ENCODE measurements around the gene TRIM14.
A peak's percentile ranks its signal among the peaks of the same experiment; 100 is the strongest.

The TRIM14 gene, protein sequence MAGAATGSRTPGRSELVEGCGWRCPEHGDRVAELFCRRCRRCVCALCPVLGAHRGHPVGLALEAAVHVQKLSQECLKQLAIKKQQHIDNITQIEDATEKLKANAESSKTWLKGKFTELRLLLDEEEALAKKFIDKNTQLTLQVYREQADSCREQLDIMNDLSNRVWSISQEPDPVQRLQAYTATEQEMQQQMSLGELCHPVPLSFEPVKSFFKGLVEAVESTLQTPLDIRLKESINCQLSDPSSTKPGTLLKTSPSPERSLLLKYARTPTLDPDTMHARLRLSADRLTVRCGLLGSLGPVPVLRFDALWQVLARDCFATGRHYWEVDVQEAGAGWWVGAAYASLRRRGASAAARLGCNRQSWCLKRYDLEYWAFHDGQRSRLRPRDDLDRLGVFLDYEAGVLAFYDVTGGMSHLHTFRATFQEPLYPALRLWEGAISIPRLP

DNA sequence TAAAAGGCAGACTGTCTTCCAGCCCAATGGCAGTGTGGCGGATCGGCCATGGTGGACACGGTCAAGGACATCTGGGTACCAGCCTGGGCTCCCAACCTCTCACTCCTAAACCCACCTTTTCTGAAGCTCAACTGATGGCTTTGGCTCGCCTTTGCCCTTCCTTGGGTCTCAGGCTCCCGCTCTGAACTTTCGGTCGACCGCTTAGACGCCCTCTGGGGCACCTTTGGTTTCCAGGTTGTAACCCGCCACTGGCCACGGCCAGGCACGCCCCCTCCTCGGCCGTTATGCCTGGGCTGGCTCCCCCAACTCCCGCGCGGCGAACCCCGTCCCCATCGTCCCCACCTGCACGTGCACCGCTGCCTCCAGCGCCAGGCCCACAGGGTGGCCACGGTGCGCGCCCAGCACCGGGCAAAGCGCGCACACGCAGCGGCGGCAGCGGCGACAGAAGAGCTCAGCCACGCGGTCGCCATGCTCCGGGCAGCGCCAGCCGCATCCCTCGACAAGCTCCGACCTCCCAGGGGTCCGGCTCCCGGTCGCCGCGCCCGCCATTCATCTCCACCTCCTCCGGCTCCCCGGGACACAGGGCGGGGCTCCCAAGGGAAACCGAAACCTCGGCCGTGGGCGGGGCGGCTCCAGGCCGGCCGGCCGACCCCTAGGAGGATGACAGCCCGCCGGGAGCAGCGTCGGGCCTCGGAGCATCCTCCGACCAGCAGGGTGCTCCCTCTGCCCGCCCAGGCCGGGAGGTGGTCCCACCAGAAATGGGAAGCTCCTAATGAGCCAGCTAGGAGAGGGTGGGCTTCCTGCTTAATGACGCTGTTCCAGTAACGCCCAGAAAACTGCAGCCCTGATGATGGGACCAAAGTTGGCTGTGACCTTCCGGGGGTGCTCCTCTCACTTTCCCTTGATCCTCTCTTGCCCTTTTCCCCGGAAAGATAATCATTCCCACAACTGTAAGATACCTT, at the start of gene TRIM14:
Gene TRIM14 (minus strand): TSS at position 583 of the 962 bp plus-strand sequence. CDS start 34 bp downstream, at position 549.
- peak; percentile 39 for DNase-seq (ENCODE audit: low read depth)

DNA sequence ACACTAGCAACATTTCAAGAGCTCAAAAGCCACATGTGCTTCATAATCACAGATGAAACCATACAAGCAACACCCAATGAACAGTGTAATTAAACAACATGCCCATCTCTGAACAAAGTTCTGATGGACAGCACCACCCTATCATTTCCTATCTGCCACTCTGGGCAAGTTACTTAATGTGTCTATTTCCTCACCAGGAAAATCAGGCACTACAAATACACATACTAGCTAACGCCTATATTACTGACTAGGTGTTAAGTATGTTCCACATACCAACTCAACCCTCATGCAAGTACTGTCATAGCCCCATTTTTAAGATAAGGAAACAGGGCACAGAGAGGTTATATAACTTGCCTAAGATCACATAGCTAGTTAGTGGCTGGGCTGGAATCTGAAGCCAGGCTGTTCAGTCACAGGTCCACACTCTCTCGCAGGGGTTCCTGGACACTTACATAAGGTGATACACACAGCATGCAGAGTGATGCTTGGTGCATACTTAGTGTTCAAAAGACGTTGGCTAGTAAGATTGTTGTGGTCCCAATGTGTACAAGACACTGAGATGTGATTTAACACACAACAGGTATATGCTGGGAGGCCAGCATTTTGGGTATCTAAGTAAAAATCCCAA, 49.2 kb upstream of the TRIM14 start:
- no peak for DNase-seq (ENCODE audit: low read depth)

DNA sequence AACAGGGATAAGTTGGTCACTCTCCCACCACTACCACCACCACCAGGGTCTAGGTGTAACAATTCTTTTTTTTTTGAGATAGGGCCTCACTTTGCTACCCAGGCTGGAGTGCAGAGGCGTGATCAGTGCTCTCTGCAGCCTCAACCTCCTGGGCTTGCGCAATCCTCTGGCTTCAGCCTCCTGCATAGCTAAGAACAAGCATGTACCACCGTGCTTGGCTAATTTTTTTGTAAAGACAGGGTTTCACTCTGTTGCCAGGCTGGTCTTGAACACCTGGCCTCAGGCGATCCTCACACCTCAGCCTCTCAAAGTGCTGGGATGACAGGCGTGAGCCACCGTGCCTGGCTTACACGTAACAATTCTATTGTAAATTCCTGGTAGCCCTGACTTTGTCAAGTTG, 45.9 kb upstream of the TRIM14 start:
- DNase-seq (ENCODE audit: low read depth), result no peak

DNA sequence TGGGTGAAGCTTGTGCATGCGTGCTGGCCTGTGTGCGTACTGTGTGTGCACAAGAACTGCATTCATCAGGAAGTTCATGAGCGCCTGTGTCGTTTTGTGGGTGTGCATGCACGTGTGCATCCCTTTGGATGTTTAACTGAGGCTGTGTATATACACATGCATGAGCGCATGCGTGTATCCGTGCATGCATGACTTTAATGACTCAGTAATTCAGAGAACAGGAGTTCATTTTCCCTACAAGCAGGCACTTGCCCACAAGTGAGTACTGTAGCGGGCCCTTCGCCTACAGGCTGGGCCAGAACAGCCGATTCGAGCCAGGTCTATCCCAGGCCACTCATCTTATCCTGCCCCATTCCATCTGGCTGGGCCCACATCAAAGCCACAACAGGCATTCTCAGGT, 43.6 kb upstream of the TRIM14 start:
- no peak for DNase-seq (ENCODE audit: low read depth)

DNA sequence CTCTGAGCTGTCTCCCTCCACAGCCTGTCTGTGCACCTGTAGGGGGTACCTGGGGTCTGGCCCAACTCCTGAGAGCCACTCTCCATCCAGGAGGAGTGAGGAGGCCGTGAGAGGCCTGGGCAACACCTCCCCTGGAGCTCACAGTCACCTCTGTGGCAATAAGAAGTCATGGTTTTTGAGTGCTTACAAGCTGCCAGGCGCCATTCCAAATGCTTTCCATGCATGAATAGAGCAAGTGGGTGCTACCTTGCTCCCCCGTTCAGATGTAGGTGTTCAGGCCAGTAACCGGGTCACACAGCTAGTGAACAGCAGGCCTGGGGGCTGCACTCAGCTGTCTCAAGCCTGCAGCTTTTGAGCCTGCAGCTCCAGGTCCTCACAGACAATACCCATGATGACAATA, 42.8 kb upstream of the TRIM14 start:
- no peak for DNase-seq (ENCODE audit: low read depth)

DNA sequence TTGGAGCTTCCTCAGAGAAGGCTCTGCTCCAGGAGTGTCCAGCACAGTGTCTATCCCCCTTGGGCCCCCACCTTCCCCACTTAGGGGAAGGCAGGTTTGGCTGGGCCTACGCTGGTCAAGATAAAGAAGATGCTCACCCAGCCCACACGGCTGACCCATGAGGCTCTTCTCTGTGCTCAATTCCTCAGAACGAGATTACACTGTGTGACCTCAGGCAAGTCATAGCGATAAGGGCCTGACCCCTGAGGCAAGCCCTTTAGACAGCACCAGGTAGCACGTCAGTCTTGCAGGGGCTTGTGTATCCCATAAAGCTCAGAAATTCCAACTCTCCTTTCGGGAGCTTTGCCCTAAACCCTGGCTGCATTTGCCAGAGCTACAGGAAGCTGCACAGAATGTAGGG, 40.8 kb upstream of the TRIM14 start:
- DNase-seq (ENCODE audit: low read depth), result no peak

DNA sequence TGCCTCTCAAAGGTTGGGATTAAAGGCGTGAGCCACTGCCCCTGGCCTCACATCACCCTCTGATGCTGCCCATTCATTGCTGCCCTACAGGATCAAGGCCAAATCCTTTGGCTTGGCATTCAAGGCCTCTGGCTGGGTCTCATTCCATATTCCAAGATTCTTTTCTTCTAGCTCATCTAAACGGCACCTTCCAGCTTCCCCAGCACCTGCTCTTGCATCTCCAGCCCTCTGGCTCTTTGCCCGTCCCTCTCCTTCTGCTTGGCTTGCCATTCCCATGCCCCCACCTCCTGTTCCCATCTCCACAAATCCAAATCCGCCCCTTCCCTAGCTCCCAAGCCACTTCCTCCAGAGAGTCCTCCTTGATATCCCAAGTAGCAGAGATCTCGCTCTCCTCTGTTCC, 40.3 kb upstream of the TRIM14 start:
- DNase-seq (ENCODE audit: low read depth), result no peak

DNA sequence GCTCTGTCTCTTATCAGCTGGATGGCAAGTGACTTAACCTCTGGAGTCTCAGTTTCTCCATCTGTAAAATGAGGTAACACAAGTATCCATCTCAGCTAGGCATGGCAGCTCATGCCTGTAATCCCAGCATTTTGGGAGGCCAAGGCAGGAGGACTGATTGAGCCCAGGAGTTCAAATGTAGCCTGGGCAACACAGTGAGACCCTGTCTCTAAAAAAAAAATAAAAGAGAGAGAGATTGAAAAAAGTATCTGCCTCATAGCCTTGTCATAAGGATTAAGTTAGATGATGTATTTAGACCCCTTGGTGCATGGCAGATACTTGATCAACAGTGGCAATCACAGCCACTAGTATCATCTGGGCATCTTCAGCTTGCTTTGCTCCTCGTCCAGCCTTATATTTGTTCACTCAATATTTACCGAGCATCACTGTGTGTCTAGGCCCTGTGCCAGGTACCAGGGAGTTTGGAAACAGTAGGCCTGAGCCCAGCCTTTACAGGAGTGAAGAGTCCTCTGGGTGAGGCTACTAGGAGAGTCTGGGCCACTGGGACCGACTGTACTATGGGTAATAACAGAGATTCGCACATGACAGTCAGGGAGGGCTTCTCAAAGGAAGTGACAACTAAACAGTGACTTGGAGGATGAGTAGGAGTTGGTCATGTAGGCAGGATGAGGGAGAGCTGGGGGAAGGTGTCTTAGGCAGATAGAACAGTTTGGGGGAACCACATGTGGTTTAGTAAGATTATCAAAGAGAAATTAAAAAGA, 39.2 kb upstream of the TRIM14 start:
- DNase-seq (ENCODE audit: low read depth), result no peak

DNA sequence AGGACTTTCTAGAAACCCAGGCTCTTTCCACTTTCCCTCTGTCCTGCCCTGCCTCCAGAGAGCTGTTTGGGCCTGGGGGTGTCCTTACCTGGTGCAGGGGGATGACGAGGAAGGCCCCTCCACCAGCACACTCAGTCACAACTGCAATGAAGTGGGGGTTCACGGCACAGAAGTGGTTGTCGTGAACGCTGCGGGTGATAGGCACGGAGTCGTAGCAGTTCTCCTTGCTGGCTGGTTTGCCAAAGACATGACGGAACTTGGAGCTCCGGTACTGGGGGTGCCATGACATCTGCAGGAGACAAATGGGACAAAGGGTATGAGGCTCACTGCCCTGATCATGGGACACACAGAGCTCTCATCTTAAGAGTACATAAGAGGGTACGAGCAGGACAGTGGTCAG, 38.4 kb upstream of the TRIM14 start:
- DNase-seq (ENCODE audit: low read depth), result no peak

DNA sequence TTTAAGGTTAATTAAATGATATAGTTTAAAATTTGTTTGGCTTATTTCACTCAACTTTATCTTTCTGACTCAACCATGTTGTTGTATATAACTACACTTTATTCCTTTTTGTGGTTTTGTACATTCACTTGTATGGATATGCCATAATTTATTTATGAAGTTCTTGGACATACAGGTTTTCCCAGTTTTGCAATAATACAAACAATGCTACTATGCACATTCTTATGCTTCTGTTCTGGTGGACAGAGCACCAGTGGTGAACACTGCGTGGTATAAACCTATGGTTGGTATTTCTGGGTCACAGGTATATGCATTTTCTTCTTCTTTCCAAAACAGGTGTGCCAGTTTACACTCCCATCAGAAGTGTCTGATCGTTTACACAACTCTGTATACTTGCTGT, 35.7 kb upstream of the TRIM14 start:
- no peak for DNase-seq (ENCODE audit: low read depth)

DNA sequence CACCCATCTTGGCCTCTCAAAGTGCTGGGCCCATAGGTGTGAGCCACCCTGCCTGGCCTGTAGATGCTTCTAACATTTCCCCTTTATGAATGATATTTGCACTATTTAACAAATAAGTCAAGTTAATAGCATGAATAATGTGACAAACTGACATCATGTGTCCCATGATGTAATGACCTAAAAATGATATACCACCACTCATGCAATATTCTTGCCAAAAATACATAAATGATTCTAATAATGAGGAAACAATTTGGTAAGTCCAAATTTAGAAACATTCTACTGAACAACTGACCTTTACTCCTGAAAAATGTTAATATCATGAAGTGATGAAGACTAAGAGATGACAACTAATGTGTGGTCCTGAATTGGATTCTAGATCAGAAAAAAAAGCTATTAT, 33.5 kb upstream of the TRIM14 start:
- DNase-seq (ENCODE audit: low read depth), result no peak

DNA sequence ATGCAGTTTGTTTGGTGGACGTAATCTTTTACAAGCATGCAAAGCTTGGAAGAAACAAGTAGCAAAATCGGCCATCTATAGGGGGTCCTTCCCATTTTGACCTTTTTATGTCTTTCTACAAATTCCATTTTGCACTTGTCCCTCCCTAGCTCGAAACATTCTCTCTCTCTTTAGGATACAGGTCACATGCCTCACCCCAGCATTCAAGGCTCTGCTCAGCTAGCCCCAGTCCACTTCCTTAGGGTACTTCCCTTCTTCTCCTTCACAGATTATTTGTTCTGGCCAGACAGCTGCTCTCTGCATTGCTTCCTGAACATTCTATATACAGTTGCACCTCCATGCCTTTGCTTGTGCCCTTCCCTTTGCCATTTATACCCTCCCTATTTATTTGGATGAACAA, 31.7 kb upstream of the TRIM14 start:
- no peak for DNase-seq (ENCODE audit: low read depth)

DNA sequence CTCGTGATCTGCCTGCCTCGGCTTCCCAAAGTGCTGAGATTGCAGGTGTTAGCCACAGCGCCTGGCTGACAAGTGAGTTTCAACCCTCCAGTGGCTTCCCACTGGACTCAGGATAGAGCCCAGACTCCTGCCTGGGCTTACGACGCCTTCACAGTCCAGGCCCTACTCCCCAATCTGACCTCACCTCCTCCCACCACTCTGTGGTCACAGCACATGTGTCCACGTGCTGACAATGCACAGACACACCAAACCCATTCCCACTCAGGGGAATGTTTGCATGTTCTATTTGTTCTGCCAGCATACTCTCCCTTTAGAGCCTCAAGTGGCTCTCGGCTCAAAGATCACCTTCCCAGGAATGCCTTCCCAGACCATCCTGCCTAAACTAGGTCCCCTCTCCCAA, 31.1 kb upstream of the TRIM14 start:
- no peak for DNase-seq (ENCODE audit: low read depth)

DNA sequence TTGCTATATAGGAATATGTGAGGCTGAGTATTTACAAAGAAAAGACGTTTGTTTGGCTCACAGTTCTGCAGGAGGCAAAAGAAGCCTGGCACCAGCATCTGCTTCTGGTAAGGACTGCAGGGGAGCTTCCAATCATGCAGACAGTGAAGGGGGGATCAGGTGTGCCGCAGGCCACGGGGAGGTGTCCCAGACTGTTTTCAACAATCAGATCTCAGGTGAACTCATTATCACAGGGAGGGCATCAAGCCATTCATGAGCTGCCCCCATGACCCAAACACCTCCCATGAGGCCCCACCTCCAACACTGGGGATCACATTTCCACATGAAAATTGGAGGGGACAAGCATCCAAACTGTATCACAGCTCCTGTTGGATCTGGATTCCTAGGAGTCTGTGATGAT, 30.4 kb upstream of the TRIM14 start:
- DNase-seq (ENCODE audit: low read depth), result no peak

DNA sequence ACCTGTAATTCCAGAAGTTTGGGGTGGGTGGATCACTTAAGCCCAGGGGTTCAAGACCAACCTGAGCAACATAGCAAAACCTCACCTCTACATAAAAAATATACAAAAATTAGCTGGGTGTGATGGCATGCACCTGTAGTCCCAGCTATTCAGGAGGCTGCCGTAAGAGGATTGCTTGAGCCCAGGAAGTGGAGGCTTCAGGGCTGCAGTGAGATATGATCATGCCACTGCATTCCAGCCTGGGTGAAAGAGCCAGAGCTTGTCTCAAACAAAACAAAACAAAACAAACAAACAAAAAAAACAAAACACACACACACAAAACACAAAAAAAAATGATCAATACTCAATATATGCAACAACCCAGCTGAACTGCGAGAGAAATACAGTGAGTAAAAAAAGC, 29.5 kb upstream of the TRIM14 start:
- DNase-seq (ENCODE audit: low read depth), result no peak

DNA sequence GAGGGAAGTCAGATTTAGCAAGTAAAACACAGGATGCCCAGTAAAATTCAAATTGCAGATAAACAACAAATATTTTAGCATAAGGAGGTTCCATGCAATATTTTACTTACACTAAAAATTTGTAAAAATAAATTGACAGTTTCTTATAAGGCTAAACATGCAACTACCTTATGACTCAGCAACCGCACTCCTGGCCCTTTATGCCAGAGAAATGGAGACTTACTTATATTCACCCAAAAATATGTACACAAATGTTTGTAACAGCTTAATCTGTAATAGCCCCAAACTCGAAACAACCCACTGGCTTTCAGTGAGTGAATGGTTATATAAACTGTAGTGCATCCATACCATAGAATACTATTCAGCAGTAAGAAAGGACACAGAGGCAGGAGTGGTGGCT, 28.6 kb upstream of the TRIM14 start:
- no peak for DNase-seq (ENCODE audit: low read depth)

DNA sequence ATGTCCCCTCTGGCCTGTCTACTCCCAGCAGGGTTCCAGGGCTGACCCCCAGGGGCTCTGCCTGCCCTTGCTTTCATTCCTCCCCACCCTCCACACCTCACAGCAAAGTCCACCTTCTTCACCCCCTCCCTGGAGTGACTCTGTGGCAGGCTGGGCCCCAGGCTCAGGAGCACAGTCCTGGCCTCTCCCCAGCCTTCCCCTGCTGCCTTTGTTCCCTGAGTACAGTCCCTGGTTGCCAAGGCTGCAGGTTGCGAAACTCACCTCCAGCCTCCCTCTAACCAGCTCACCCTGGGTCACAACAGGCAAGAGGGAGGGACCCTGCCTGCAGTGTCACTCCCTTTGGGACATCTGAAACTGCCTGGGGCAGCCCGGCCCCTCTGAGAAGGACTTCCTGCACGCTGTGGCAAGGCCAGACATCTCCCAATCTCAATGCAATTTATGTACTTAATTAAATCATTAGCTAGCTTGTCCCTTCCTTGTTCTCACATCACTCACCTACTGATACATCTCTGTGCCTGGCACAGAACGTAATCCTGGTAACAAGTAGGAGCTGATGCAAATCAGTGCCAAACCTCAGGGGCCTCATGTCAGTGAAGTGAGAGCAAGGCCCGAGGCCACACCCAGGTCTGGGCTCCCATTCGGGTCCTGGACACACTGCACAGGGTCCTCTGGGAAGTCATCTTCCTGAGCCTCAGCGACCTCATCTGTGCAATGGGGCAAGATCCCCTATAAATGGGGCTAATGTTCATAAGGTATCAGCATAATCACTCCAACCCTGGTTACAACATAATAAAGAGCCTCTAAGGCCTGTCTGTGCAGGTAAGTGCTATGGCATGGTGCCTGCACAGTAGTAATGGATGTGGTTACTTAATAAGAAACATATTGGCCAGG, 27.3 kb upstream of the TRIM14 start:
- DNase-seq (ENCODE audit: low read depth), result no peak

DNA sequence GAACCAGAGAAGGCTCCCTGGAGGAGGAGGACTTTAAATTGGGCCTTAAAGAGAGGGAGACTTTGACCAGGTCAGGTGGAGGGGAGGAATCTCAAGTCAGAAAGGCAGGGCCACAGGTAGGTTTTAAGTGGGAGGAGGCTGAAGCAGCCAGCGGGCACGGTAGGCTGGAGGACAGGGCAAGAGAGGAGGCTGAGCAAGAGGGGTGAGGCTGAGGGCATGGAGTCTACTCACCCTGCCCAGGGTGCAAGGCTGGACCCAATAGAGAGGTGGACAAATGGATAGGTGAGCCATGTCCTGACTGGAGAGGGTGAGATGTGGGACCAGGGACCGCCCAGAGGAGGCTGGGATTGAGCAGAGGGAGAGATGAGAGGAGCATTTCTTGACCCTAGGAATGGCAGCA, 25.6 kb upstream of the TRIM14 start:
- no peak for DNase-seq (ENCODE audit: low read depth)

DNA sequence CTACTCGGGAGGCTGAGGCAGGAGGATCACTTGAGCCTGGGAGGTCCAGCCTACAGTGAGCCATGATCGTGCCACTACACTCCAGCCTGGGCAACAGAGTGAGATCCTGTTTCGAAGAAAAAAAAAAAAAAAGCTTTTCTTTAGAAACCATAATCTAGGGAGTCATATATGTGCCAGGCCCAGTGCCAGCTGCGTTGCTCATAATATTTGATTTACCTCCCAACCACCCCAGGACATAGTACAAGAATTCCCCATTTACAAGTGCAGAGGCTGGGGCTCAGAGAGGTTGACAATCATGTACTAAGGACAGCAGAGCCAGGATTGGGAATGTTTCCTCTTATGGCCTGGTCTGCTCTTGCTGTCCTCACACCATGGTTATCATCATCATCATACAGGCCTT, 25.1 kb upstream of the TRIM14 start:
- no peak for DNase-seq (ENCODE audit: low read depth)

DNA sequence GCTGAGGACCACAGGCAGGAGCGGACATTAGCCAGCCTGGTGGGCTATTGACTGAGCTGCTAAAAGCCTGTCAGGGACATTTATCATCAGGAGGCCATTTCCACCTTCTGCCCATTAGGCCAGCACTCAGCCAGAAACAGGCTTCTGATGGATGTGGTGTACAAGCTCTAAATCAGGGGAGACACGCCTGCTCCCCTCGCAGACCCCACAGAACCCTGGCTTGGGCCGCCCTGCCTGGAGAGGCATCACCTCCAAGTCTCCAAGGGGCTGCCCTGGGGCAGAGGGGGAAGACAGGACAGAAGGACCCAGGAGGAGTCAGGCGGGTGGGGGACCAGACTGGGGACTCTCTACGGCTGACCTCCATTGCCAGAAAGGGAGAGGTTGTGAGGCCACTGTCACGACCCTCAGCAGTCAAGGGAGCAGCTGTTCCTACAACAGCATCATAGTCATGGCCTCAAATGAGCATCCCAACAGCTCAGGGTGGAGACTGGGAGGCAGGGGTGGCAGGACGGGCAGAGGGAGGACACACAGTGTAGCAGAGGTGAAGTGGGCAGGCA, 24.0 kb upstream of the TRIM14 start:
- DNase-seq (ENCODE audit: low read depth), result no peak
